ENCODE data around the gene GPRIN1.
A peak's percentile ranks its signal among the peaks of the same experiment; 100 is the strongest.
"Not testable (repeated sequence)": the region's sequence is repeated elsewhere in the genome, so short reads cannot be mapped to it uniquely, and the experiment has no call there.

Gene GPRIN1

DNA sequence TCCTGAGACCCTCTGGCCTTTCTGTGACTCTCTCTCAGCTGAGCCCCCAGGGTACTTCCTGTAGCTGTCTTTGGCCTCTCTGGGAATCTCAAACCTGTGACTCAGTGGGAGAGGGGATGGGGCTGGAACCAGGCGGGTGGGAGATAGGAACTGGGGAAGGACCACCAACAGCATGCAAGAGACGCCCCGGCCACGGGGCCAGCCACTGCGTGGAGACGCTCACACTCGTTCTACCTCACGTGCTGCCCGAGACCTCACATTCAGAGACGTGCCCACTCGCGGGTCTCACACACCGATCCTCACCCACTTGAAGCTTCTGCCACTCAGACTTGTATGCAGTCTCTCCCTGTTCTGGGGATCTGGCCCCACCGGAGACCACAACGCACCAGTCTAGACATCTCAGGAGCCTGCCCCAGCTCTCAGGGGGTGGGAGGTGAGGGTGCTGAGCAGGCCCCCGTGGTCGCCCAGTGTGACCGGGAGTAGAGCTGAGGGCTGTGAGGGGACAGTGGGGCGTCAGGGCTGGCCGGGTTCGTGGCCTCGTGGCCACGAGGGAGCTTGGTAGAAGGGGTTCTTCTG is 13.8 kb downstream of the GPRIN1 start:
- DNase-seq: no peak

DNA sequence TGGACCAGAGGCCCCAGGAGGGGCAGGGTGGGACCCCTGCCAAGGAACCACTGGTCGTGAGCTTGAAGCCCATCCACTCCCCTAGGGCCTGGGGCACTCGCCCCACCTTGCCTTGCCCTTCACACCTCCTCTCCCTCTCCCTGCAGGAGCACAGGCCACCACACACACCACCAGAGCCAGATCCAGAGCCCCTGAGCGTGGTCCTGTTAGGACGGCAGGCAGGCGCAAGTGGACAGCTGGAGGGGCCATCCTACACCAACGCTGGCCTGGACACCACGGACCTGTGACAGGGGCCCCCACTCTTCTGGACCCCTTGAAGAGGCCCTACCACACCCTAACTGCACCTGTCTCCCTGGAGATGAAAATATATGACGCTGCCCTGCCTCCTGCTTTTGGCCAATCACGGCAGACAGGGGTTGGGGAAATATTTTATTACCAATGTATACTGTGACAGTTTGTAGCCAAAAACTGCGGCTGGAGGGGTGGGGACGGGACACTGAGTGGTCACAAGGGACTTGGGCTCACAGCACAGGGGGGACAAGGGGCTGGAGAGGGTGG is 14.5 kb downstream of the GPRIN1 start:
- no peak for DNase-seq

DNA sequence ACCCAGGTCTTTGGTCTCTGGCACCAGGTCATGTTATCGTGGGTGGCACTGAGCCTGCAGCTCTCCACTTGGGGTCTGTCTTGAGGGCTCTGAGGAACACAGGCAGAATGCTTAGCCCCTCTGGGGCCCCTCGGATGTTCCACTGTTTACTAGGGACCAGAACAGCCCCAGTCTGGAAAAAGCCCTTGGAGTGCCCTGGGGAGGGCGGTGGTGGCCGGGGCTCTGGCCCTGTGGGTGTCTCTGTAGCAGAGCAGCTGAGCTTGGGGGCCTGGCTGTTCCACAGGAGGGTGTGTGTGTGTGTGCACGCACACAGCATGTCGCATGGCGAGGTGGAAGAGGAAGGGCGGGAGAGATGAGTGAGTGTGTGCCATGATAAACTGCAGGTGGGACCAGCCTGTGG is 15.4 kb downstream of the GPRIN1 start:
- no peak for DNase-seq

DNA sequence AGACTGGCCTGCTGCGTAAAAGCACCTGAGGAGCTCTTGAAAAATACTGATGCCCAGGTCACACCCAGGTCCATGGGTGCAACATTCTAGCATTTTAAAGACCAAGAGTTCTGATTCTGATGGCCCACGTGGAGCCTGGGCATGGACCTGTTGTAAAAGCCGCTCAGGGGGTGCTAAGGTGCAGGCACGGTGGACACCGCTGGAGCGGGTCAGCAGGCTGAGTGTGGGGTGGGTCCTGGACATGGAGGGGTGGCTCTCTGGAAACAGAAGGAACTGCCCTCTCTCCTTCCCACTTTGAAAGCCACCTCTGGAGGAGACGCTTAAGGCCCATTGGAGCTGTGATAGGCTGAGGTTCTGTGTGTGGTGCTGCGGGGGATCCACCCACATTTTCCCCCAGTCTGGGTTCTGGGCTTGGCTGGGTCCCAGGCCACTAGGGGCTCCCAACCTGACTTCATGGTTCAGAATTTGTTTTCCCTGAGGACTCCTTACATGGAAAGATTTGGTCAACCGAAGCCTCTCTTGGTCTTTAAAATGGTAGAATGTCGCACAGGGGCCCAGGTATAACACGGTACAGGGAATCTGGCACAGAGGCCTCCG is 16.6 kb downstream of the GPRIN1 start:
- DNase-seq: no peak

DNA sequence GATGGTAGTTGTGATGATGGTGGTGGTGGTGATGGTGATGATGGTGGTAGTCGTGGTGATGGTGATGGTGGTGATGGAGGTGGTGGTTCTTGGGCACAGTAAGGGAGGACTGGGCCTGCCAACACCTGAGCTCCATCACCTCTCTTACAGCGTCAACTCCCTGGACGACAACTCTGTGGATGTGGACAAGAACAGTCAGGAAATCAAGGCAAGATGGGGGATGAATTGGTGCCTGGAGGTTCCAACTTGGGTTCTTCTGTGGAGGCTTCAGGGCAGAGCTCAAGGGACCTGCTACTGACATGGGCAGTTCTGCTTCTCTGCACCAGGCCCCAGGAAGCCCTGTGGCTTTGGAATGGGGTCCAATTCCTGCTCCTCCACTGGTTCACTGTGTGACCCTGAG is 17.4 kb downstream of the GPRIN1 start:
- no peak for DNase-seq

DNA sequence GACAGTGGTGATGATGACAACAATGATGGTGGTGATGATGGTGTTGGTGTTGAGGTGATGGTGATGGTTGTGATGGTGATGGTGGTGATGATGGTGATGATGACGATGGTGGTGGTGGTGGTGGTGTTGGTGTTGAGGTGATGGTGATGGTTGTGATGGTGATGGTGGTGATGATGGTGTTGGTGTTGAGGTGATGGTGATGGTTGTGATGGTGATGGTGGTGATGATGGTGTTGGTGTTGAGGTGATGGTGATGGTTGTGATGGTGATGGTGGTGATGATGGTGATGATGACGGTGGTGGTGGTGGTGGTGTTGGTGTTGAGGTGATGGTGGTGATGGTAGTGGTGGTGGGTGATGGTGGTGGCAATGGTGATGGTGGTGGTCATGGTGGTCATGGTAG is 18.3 kb downstream of the GPRIN1 start:
- DNase-seq: not testable (repeated sequence)

DNA sequence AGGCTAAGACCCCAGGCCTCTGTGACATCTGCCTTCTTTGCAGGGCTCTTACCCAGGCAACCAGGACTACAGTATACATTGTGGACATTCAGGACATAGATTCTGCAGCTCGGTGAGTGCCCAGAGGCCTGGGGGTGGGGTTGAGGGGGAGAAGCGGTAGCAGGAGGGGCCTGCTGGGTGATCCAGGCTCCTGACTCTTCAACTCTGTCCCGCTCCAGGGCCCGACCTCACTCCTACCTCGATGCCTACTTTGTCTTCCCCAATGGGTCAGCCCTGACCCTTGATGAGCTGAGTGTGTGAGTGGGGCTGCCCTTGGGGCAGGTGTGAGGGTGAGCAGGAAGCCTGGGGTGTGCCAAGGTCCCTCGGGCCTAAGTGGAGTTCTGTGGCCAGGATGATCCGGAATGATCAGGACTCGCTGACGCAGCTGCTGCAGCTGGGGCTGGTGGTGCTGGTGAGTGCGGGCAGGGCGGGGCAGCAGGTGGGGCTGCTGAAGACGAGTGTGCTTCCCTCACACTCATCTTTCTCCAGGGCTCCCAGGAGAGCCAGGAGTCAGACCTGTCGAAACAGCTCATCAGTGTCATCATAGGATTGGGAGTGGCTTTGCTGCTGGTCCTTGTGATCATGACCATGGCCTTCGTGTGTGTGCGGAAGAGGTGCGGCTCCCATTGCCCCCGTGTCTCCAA is 19.8 kb downstream of the GPRIN1 start:
- DNase-seq: peak; percentile 58

DNA sequence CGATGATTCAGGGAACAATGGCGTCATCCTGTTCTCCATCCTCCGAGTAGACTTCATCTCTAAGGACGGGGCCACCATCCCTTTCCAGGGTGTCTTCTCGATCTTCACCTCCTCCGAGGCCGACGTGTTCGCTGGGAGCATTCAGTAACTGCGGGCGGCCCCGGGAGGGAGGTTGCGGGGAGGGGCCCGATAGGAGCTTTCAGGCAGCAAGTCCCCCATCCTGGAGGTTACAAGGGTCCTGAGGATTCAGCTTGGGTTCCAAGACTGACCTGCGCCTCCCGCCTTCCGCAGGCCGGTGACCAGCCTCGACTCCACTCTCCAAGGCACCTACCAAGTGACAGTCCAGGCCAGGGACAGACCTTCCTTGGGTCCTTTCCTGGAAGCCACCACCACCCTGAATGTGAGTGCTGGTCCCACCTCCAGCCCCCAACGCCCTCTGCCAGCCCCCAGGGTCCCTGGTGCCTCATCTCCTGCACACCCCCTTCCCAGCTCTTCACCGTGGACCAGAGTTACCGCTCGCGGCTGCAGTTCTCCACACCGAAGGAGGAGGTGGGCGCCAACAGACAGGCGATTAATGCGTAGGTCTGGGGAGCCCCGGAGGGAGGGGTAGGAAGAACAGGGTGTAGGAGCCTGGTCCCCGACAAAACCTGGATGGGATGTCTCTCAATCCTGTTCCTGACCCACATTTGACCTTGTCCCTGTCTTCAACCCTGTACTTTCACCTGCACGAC is 20.8 kb downstream of the GPRIN1 start:
- DNase-seq: no peak

DNA sequence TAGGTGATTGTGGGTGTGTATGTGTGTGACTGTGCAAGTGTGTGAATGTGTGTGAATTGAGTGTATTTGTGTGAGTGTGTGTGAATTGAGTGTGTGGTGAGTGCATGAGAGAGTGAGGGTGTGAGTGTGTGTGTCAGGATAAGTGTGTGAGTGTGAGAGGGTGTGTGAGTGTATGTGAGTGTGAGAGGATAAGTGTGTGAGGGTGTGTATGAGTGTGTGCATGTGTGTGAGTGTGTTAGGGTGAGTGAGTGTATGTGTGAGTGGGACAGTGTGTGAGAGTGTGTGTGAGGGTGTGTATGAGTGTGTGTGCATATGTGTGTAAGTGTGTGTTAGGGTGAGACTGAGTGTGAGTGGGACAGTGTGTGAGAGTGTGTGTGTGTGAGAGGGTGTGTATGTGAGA is 21.7 kb downstream of the GPRIN1 start:
- no peak for DNase-seq

DNA sequence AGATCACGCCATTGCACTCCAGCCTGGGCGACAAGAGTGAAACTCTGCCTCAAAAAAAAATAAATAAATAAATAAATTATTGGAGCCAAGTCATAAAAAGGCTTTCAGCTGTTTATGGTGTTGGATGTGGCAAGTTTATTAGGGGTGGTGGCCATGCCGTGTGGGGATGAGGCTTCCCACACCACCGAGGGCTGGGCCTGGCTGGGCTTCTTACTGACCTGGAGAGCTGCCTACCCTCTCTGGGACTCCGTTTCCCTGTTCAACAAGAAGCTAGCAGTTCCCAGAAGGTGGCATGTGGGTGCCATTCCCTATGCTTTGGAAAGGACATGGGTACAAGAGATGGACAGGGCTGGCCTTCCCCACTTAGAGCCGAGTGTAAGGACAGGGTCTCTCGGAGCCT is 22.6 kb downstream of the GPRIN1 start:
- no peak for DNase-seq

DNA sequence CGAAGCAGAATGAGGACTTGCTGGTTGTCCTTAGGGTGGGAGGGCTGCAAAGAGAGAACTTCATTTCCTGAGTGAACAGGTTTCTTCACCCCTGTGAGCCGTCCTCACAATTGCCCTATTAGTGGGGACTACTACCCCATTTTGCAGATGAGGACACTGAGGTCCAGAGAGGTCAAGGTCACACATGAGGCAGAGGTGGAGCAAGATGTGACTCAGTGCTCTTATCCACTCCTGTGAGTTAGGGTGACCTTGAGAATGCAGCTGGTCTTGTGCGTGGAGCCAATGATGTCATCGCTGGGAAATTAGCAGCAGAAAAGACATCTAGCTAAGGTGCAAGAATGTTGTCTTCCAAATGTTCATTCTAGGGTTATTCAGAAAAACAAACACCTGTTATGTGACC is 26.9 kb downstream of the GPRIN1 start:
- DNase-seq: no peak

DNA sequence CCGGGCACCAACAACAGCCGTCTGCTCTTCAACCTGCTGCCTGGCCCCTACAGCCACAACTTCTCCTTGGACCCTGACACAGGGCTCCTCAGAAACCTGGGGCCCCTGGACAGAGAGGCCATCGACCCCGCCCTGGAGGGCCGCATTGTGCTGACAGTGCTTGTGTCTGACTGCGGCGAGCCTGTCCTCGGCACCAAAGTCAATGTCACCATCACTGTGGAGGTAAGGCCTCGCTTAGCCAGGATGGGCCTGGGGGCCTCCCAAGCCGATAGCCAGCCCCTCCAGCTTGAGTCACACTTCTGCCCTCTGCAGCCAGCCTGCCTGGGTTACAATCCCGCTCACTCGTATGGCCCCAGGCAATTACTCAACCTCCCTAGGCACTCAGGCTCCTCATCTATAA is 28.6 kb downstream of the GPRIN1 start:
- no peak for DNase-seq

DNA sequence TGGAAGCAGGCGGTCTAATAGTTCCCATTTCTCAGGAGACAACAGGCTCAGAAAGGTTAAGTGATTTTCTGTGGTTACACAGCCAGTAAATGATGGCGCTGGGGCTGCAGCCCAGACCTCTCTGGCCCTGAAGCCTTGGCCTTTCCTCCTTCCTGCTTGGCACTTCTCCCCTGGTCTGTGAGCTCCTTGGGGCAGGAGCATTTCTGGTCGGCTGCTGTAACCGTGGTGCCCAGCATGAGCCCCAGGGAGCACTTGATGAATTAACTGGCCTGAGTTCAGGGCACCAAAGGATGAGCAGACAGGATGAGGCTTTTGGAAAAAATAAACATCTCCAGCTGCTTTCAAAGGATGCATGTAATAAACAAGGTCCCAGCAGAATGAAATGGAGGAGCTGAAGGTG is 30.6 kb downstream of the GPRIN1 start:
- no peak for DNase-seq

DNA sequence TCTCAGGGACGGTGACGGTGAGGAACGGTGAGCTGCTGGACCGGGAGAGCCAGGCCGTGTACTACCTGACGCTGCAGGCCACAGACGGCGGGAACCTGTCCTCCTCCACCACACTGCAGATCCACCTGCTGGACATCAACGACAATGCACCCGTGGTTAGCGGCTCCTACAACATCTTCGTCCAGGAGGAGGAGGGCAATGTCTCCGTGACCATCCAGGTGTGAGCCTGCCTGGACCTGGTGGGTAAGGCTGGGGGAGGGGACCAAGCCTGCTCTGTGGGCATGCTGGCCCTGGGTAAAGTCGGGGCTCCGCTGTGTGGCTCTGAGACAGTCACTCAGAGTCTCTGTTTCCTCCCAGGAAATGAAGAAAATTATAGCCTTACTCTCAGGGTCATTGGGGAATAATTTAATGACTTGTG is 31.6 kb downstream of the GPRIN1 start:
- DNase-seq: no peak

DNA sequence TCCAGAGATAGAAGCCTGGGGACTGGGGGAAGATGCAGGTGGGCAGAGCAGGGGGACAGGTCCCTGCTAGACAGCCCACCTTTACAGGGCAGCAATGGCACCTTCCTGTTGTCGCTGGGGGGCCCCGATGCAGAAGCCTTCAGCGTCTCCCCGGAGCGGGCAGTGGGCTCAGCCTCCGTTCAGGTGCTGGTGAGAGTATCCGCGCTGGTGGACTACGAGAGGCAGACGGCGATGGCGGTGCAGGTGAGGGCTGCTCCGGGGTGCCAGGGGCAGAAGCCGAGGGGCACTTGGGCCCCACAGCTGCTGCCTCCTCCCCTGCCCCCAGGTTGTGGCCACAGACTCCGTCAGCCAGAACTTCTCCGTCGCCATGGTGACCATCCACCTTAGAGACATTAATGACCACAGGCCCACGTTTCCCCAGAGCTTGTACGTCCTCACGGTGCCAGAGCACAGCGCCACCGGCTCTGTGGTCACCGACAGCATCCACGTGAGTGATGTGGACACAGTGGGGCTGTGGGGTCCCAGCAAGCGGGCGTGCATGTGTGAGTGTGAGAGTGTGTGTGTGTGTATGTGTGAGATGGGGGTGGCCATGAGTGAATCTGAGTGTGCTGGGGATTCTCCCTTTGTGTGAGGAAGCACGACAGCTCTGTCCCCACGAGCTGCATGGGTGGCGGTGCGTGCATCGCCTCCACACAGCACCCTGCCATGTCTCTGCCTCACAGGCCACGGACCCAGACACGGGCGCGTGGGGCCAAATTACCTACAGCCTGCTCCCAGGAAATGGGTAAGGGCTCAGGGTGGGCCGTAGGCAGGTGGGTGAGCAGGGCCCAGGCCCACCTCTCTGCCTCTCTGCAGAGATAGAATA is 32.4 kb downstream of the GPRIN1 start:
- DNase-seq: no peak

DNA sequence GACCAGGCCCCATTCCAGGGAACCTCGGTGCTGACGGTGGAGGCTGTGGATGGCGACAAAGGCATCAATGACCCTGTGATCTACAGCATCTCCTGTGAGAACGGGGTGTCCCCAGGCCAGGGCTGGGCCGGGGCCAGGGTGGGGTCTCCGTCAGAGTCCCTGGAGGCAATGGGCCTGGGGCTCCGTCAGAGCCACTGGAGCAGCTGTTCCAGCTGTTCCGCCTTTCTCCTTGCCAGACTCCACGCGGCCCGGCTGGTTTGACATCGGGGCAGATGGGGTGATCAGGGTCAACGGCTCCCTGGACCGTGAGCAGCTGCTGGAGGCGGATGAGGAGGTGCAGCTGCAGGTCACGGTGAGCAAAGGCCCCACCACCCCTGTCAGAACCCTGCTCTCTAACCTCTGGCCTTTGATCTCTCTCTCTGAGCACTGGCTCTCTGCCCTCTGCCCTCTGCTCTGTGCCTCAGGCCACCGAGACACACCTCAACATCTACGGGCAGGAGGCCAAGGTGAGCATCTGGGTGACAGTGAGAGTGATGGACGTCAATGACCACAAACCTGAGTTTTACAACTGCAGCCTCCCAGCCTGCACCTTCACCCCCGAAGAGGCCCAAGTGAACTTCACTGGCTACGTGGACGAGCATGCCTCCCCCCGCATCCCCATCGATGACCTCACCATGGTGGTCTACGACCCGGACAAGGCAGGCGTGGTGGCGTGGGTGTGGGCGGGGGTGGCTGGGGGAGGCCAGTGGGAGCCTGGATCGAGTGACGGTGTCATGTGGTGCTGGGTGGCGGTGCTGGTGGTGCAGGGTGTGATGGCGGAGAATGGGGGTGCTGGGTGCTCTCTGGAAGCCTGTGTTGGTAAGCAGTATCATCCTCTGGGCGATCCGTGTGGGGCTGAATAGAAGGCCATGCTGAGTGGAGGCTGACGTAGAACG is 34.2 kb downstream of the GPRIN1 start:
- DNase-seq: no peak

DNA sequence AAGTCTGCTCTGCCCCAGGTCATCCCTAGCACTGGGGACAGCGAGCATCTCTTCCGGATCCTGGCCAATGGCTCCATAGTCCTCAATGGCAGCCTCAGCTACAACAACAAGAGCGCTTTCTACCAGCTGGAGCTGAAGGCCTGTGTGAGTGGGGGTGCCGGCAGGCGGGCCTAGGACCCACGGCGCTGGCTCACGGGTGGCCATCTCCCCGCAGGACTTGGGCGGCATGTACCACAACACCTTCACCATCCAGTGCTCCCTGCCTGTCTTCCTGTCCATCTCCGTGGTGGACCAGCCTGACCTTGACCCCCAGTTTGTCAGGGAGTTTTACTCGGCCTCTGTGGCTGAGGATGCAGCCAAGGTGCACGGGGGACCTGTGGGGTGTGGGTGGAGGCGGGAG is 34.9 kb downstream of the GPRIN1 start:
- no peak for DNase-seq

DNA sequence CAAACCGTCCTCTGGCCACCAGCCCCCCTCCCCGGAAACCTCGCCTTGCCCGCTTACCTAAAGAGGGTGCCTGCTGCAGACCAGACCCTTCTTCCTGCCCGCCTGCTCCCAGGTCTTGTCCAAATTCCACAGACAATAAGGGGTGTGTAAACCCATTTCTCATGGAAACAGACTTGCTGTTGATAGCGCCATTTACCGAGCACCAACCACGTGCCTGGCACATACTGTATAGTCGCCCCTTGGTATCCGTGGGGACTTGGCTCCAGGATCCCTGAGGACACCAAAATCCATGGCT is 35.7 kb downstream of the GPRIN1 start:
- no peak for DNase-seq

DNA sequence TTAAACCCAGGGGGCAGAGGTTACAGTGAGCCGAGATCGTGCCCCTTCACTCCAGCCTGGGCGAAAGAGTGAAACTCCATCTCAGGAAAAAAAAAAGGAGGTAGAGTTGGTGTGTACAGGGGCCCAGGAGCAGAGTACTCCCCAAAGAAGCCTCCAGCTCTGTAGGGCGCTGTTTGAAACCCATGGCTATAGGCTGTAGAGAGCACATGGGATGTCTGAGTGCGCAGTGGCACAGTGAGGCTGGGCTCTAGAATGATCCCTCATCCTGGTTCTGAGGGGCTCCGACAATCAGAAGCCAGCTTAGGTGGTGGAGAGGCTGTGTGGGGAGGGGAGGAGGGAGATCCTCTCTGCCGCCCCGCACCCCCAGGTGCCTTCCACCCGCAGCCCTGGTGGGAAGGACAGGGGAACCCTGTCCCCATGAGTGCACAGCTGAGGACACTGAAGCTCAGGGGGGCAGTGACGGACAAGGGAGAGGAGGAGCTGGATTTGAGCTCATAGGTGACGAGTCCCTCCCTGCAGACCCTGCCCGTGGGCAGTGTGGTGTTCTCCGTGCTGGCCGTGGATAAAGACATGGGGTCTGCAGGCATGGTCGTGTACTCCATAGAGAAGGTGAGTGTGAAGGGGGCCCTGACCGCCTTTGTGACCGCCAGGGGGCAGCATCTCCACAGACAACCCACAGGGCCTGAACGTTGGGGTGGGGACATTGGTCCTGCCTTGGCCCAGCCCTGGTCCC is 36.2 kb downstream of the GPRIN1 start:
- peak; percentile 11 for DNase-seq

DNA sequence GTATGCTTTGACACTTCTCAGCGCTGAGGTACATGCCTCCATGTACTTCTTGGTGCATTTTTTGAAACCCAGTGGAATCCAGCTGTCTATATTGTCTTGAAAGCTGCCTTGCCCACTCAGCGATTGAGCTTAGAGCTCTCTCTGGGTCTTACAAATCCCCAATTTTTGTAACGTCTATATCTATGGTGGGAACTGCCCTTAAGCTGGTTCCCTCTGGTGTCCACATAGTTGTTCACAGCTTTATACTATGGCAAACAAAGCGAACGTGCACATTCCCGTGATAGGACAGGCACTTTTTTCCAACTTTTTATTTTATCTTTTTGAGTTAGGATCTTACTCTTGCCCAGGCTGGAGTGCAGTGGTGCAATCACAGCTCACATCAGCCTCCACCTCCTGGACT is 39.9 kb downstream of the GPRIN1 start:
- no peak for DNase-seq

DNA sequence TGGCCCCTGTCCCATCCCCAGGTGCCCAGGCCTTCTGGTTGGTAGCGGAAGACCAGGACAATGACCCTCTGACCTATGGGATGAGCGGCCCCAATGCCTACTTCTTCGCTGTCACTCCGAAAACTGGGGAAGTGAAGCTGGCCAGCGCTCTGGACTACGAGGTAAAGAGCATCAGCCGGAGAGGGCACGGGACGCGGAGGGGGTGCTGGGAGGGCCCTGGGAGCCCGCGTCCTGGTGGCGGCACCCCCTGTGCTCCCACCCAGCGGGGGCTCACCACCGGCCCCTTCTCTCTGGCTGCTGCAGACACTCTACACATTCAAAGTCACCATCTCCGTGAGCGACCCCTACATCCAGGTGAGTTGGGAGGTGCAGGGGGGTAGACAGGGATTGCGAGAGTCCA is 41.3 kb downstream of the GPRIN1 start:
- DNase-seq: no peak

All from NCI-H2029 treated with DMSO at 0.1 percent for 48 hours (cell line).